GM12864 (cell line): ENCODE measurements around the gene TRIM27.
A peak's percentile ranks its signal among the peaks of the same experiment; 100 is the strongest.
"Not testable (repeated sequence)": the region's sequence is repeated elsewhere in the genome, so short reads cannot be mapped to it uniquely, and the experiment has no call there.

Source experiments
- DNase-seq: peaks from one replicate; pipeline ENCODE4 v3.0.0-alpha.2; 2011; ENCODE audit warnings: low read depth
- H3K4me3 ChIP-seq: 2 replicates; pipeline ENCODE4 v1.5.1; 2011; ENCODE audit warnings: mild to moderate bottlenecking, low read depth, low read length, control low read depth
- TF ChIP-seq, protein P1 (sequence below): IDR thresholded peaks from 2 replicates; pipeline ENCODE4 v1.5.1; 2011; ENCODE audit warnings: low read depth, mild to moderate bottlenecking, moderate library complexity, low read length, control low read depth, inconsistent platforms; ENCODE audit errors: missing control alignments

The TRIM27 gene

DNA sequence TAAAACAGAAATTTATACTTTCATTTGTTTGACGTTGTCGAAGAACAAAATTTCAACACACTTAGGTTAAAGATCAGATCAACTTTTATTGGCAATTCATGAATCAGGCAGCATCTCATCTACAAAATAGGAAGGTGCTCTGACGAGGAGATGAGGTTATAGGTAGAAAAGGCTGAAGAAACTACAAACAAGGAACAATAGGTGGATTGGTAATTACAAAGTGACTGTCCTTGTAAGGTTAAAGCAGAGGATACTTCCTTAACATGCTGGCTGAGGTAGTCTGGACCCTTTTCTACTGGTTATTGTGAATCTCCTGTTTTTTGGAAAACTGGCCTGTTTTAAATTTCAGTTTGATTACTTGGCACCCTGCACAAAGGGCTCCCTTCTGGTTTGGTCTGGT lies 32.5 kb upstream of the TRIM27 start:
- H3K4me3 ChIP-seq, result no peak overlapping the region
- TF ChIP-seq, protein P1, sequence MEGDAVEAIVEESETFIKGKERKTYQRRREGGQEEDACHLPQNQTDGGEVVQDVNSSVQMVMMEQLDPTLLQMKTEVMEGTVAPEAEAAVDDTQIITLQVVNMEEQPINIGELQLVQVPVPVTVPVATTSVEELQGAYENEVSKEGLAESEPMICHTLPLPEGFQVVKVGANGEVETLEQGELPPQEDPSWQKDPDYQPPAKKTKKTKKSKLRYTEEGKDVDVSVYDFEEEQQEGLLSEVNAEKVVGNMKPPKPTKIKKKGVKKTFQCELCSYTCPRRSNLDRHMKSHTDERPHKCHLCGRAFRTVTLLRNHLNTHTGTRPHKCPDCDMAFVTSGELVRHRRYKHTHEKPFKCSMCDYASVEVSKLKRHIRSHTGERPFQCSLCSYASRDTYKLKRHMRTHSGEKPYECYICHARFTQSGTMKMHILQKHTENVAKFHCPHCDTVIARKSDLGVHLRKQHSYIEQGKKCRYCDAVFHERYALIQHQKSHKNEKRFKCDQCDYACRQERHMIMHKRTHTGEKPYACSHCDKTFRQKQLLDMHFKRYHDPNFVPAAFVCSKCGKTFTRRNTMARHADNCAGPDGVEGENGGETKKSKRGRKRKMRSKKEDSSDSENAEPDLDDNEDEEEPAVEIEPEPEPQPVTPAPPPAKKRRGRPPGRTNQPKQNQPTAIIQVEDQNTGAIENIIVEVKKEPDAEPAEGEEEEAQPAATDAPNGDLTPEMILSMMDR, result no peak
- no peak for DNase-seq

DNA sequence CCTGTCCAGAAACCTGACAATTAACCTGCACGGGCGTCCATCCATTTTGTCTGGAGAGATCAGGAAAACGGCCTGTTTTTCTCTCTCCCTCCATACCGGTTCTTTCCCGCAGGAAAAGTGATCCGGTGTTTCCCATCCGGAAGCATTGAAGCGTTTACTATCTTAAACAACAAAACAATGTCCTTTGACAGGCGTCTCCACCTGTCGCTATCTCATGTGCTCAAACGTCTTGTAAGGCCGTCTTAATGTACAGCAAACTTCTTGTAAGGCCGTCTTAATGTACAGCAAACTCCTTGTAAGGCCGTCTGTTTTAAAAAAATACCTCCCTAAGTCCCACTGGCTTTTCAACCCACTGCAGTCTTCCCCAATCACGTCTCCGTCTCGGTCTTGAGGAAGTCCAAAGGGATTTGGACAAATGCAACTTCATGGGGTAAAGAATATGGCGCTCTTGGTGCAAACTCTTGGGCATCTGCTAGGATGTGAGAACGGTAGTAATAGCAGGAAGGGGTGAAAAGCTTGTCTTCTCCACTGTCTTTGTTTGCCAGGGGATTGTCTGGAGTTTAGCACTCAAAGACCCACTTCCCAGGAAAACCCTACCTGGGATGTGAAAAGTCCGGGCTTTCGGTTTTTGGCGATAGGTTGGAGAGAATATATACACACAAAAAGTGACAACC lies 29.9 kb upstream of the TRIM27 start:
- no peak for DNase-seq
- TF ChIP-seq, protein P1, result no peak
- peak overlapping the region; percentile 53 for H3K4me3 ChIP-seq

DNA sequence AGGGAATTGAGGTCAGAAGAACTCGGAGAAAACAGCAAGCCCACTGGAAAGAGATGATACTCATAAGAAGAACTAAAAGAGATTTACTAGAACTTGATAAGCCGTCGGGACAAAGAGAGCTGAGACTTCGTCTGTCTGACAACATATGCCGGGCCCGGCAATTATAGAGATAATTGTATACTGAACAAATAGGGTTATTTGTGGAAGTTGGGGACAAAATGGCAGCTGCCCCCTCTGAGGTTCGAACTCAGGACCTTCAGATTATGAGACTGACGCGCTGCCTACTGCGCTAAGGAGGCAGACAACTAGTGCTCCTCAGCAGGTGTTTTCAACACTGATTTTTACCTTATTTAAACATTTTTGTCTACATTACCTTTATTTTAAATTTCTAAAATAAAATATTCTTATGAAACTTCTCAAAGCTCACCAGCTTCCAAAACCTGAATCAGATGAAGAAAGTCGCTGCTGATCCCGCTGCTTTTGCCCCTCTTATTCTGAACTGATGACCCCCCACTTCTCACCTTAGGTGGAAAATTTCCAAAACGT lies 29.3 kb upstream of the TRIM27 start:
- TF ChIP-seq, protein P1, result no peak
- H3K4me3 ChIP-seq, result peak overlapping the region; percentile 53
- DNase-seq, result no peak

DNA sequence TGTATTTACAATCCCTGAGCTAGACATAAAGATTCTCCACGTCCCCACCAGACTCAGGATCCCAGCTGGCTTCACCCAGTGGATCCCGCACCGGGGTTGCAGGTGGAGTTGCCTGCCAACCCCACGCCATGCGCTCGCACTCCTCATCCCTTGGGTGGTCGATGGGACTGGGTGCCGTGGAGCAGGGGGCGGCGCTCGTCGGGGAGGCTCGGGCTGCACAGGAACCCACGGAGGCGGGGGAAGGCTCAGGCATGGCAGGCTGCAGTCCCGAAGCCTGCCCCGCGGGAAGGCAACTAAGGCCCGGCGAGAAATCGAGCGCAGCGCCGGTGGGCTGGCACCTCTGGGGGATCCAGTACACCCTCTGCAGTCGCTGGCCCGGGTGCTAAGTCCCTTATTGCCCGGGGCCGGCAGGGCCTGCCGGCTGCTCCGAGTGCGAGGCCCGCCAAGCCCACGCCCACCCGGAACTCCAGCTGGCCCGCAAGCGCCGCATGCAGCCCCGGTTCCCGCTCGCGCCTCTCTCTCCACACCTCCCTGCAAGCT lies 25.9 kb upstream of the TRIM27 start:
- H3K4me3 ChIP-seq, DNase-seq: not testable (repeated sequence)

DNA sequence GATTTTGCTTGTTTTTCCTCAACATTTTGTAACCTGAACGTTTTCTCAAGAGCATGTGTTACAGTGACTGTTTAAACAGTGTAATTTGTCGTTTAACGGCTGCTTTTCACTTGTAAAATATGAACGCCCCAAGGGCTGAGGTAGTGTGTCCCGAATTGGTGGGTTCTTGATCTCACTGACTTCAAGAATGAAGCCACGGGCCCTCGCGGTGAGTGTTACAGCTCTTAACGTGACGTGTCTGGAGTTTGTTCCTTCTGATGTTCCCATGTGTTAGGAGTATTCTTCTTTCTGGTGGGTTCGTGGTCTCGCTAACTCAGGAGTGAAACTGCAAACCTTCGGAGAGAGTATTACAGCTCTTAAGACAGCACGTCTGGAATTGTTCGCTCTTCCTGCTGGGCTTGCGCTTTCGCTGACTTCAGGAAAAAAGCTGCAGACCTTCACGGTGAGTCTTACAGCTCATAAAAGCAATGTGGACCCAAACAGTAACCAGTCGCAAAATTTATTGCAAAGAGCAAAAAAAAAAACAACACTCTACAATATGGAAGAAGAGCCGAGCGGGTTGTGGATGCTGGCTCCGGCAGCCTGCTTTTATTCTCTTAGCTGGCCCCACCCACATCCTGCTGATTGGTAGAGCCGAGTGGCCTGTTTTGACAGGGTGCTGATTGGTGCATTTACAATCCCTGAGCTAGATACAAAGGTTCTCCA lies 25.1 kb upstream of the TRIM27 start:
- DNase-seq, result no peak
- TF ChIP-seq, protein P1, result no peak
- no peak overlapping the region for H3K4me3 ChIP-seq

DNA sequence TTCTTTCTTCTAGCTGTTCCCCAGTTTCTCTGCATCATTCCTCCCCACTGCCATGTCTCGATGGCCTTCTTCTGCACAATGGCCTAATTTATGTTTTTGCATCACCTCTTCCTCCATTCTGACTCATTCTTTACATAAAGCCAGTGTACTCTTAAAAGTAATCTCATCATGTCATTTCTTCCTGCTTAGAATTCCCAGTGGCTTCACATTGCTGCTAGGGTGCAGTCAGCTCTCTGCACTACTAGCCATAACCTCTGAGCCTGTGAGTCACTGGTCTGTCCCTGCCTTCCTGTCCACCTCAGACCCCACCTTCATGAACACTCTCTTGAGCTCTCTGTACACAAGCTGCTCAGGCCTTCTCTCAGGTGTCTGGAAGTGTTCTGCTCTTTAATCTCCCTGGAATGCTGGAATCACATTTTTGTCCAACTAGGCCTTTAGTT lies 24.1 kb upstream of the TRIM27 start:
- H3K4me3 ChIP-seq, result no peak overlapping the region
- DNase-seq, result no peak
- TF ChIP-seq, protein P1, result no peak

DNA sequence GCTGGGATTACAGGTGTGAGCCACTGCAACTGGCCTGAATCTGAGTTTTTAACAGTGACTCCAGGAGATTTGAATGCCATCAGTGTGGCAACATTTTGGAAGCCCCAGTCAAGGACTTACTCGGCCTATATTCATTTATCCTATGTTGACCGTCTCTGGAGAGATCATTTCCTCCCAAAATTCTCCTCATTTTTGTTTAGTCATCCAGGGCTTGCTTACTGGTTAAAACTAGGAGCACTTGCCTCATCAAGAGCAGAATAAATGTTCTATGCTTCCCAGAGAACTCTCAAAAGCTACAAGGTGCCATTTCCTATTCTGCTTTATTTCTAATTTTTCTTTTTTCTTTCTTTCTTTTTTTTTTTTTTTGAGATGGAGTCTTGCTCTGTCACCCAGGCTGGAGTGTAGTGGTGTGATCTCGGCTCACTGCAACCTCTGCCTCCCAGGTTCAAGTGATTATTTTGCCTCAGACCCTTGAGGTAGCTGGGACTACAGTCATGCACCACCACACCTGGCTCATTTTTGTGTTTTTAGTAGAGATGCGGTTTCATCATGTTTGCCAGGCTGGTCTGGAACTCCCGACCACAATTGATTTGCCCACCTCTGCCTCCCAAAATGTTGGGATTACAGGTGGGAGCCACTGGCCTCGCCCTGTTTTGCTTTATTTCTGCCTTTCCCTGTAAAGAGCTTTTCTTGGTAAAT lies 23.4 kb upstream of the TRIM27 start:
- TF ChIP-seq, protein P1, result no peak
- no peak for DNase-seq
- no peak overlapping the region for H3K4me3 ChIP-seq
